ENCODE data around the gene MAML2.

The MAML2 gene

DNA sequence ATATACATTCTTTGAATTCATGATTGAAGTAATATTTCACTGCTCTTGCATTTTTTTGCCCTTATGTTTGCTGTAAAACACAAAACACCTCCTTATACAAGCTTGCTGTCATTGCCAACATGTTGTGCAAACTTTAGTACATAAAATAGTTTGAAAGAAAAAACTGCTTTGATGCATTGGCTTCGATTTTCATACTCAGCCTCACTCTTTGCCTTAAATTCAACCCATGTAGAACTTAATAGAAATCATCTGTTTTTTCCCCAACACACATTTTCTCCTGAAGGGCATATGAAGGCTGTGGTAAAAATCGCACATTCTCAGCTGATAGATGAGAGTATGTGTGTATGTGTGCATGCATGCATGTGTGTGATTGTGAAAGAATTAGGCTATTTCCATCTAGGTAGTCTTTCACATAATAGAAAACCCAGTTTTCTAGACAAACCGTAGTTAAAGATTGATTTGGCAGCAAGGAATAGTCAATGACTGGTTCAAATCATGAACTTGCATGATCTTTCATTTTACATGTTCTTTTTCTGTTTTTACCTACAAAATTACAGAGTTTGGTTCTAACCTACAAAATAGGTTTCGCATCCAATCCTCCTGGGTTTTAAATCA, 346.3 kb downstream of the MAML2 start:
- no peak for DNase-seq

GRCh38 chr11:95994329-95994728, 348.7 kb downstream of the MAML2 start:
- DNase-seq = no peak

- DNase-seq = no peak
Observed at GRCh38 chr11:95993438-95994298, 349.3 kb downstream of the MAML2 start.

DNA sequence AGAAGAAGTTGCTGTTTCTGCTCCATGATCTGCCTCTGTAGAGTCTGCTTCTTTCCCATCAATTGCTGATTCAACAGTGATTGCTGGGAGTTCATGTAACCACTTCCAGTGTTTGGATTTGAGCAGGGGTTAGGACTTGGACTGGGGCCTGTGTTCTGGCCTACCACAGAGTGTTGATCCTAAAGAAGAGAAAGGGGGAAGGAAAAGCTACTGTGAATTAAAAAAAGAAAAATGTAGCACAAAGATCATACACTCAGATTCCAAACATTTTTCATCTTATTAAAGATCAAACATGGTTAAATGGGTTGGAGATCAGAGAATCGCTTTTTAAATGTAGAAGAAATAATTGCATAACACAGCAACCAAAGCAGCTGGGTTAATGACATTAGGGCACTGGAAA, 351.4 kb downstream of the MAML2 start:
- DNase-seq = no peak

DNA sequence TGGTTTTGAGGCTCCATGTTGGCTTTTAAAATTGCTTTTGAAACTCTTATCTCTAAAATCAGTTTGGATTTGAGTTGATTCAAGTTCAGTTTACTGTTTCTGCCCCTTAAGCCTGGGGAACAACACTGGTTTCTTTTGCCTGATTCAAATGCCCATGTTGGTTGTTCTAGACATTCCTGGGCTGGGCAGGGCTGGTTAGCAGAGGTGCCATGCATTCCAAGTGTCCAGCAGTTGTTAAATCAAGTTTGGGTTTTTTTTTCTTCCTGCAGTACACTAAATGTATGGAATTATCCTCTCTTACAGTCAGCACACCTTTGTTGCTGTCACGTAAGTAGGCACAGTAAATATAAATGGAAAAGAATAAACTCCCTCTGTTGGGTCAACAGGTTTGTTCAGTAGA, 351.9 kb downstream of the MAML2 start:
- no peak for DNase-seq

GRCh38 chr11:95989780-95990179, 353.2 kb downstream of the MAML2 start:
- no peak for DNase-seq

GRCh38 chr11:95989076-95989605, 353.9 kb downstream of the MAML2 start:
- DNase-seq = no peak

GRCh38 chr11:95985174-95985808, 357.7 kb downstream of the MAML2 start:
- DNase-seq = no peak

GRCh38 chr11:95984072-95984471, 358.9 kb downstream of the MAML2 start:
- DNase-seq = no peak

- no peak for DNase-seq
Observed at GRCh38 chr11:95977534-95978174, 365.3 kb downstream of the MAML2 start.

GRCh38 chr11:95976550-95976949, 366.4 kb downstream of the MAML2 start:
- DNase-seq = no peak

- no peak for DNase-seq
Observed at GRCh38 chr11:95975343-95975742, 367.7 kb downstream of the MAML2 start.

GRCh38 chr11:95972060-95972459, 370.9 kb downstream of the MAML2 start:
- DNase-seq = no peak

- DNase-seq = no peak
Observed at GRCh38 chr11:95968585-95968984, 374.4 kb downstream of the MAML2 start.

GRCh38 chr11:95964281-95964680, 378.7 kb downstream of the MAML2 start:
- no peak for DNase-seq

DNA sequence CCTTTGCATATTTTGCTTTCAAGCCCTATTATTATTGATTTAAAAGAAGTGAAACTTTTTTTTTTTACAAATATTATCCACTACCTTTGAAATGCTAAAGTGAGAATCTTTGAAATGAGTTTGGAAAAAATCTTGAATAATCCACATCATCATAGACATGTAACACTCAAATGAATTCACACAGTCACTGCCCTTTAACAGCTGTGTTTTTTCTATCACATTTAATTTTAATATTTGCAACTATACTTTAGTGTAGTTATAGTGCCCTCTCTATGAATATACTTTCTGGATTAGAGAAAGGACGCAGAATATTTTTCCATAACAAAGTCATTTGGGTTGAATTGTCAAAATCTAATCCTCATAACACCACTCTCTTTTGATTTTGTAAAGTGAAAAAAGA, 381.2 kb downstream of the MAML2 start:
- DNase-seq = no peak

- DNase-seq = no peak
Observed at GRCh38 chr11:95950905-95951304, 392.1 kb downstream of the MAML2 start.

DNA sequence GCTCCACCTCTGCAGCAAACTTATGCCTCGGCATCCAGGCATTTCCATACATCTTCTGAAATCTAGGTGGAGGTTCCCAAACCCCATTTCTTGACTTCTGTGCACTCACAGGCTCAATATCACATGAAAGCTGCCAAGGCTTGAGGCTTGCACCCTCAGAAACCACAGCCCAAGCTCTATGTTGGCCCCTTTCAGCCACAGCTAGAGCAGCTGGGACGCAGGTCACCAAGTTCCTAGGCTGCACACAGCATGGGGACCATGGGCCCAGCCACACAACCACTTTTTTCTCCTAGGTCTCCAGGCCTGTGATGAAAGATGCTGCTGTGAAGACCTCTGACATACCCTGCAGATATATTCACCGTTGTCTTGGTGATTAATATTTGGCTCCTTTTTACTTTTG, 394.4 kb downstream of the MAML2 start:
- DNase-seq = no peak

DNA sequence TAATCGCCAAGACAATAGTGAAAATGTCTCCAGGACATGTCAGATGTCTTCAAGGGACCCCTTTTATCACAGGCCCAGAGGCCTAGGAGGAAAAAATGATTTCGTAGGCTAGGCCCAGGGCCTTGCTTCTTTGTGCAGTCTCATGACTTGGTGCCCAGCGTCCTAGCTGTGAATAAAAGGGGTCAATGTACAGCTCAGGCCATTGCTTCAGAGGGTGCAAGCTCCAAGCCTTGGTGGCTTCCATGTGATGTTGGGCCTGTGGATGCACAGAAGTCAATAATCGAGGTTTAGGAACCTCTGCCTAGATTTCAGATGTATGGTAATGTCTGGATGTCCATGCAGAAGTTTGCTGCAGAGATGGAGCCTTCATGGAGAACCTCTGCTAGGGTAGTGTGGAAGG, 398.4 kb downstream of the MAML2 start:
- no peak for DNase-seq

- no peak for DNase-seq
Observed at GRCh38 chr11:95943546-95943945, 399.4 kb downstream of the MAML2 start.

- DNase-seq = no peak
Observed at GRCh38 chr11:95939091-95939490, 403.9 kb downstream of the MAML2 start.

- DNase-seq = no peak
Observed at GRCh38 chr11:95937358-95937757, 405.6 kb downstream of the MAML2 start.

DNA sequence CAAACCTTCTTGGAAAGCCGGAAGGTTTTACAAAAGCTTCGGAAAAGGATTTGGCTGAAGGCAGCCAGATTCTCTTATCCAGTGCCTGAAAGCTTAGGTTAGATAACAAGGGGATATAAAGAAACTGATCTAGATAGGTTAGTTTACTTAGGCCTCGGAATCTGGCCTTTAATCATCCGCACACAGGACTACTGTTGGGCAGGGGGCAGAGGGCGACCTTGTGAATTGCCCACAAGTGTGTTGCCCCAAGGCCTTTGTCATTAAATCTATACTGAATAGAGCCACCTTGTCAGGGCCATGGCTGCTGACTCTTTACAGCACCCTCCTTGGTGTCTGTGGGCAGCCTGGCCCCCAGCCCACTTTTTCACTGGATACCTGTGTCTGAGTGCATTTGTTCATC, 409.4 kb downstream of the MAML2 start:
- no peak for DNase-seq
